ENCODE results near the gene C16orf92. TPM values are rescaled to one million over a fixed set of nuclear protein-coding genes. Genes with fewer than 3 reads are reported as not detected.

Gene C16orf92
- total and polyA plus RNA-seq, 2 of the 13 experiments (the other 11 are each of a cell fraction or from before 2014, with no cell fraction given), result not detected

- TF ChIP-seq, protein P1, sequence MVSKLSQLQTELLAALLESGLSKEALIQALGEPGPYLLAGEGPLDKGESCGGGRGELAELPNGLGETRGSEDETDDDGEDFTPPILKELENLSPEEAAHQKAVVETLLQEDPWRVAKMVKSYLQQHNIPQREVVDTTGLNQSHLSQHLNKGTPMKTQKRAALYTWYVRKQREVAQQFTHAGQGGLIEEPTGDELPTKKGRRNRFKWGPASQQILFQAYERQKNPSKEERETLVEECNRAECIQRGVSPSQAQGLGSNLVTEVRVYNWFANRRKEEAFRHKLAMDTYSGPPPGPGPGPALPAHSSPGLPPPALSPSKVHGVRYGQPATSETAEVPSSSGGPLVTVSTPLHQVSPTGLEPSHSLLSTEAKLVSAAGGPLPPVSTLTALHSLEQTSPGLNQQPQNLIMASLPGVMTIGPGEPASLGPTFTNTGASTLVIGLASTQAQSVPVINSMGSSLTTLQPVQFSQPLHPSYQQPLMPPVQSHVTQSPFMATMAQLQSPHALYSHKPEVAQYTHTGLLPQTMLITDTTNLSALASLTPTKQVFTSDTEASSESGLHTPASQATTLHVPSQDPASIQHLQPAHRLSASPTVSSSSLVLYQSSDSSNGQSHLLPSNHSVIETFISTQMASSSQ (IDR thresholded peaks at IDR 0.05; ENCODE audit: low read depth), result no peak
- TF ChIP-seq, protein P1 (CRISPR knock-in tag; IDR thresholded peaks at IDR 0.05; ENCODE audit: borderline replicate concordance), result peak; percentile 77; the same call in 1 of the 2 replicates
- TF ChIP-seq AHDC1 (CRISPR knock-in tag; IDR thresholded peaks at IDR 0.05; ENCODE audit: borderline replicate concordance), result no peak
- peak; percentile 69 for TF ChIP-seq YY1 (IDR thresholded peaks at IDR 0.05; ENCODE audit: insufficient read depth, insufficient replicate concordance, low read depth, low read length)
- peak; percentile 65 for TF ChIP-seq HNF4A (CRISPR knock-in tag; IDR thresholded peaks at IDR 0.05)
- peak; percentile 53; the same call in 1 of the 2 replicates for TF ChIP-seq GLI4 (CRISPR knock-in tag; IDR thresholded peaks at IDR 0.05; ENCODE audit: borderline replicate concordance)
- peak; percentile 95 for TF ChIP-seq SALL1 (CRISPR knock-in tag; IDR thresholded peaks at IDR 0.05)
- TF ChIP-seq ZNF660 (CRISPR knock-in tag; IDR thresholded peaks at IDR 0.05; ENCODE audit: borderline replicate concordance, low read depth), result no peak
- TF ChIP-seq TERF1 (CRISPR knock-in tag; IDR thresholded peaks at IDR 0.05), result no peak
- TF ChIP-seq, protein P2, sequence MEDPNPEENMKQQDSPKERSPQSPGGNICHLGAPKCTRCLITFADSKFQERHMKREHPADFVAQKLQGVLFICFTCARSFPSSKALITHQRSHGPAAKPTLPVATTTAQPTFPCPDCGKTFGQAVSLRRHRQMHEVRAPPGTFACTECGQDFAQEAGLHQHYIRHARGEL (CRISPR knock-in tag; IDR thresholded peaks at IDR 0.05), result no peak
- no peak for TF ChIP-seq SOX13 (IDR thresholded peaks at IDR 0.05)
- peak in 1 of 2 experiments; percentile 71; a peak in 2 of 4 replicates for TF ChIP-seq SOX13 (CRISPR knock-in tag; conservative IDR thresholded peaks at IDR 0.05 in 1 of 2, IDR thresholded peaks at IDR 0.05 in 1 of 2)
- TF ChIP-seq SALL2 (CRISPR knock-in tag; IDR thresholded peaks at IDR 0.05), result peak; percentile 68
- TF ChIP-seq FOXA3 (CRISPR knock-in tag; IDR thresholded peaks at IDR 0.05), result peak; percentile 69
- TF ChIP-seq, protein P3, sequence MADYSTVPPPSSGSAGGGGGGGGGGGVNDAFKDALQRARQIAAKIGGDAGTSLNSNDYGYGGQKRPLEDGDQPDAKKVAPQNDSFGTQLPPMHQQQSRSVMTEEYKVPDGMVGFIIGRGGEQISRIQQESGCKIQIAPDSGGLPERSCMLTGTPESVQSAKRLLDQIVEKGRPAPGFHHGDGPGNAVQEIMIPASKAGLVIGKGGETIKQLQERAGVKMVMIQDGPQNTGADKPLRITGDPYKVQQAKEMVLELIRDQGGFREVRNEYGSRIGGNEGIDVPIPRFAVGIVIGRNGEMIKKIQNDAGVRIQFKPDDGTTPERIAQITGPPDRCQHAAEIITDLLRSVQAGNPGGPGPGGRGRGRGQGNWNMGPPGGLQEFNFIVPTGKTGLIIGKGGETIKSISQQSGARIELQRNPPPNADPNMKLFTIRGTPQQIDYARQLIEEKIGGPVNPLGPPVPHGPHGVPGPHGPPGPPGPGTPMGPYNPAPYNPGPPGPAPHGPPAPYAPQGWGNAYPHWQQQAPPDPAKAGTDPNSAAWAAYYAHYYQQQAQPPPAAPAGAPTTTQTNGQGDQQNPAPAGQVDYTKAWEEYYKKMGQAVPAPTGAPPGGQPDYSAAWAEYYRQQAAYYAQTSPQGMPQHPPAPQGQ (CRISPR knock-in tag; IDR thresholded peaks at IDR 0.05; ENCODE audit: borderline replicate concordance), result no peak
These were observed 29.8 kb downstream of the C16orf92 start (continued) for GRCh38 chr16:30052671-30053372.
